Neuronal stem cell (in vitro differentiated cells): Measurements from ENCODE around the gene CCDC97.

ENCODE experiments used
- DNase-seq: peaks from one replicate; pipeline ENCODE4 v3.0.0-alpha.2; 2013; ENCODE audit warnings: low spot score
- H2AFZ ChIP-seq: one replicate; pipeline ENCODE4 v1.6.1; 2013; ENCODE audit warnings: mild to moderate bottlenecking, low read length, inconsistent platforms
- H2AK5ac ChIP-seq: 2 replicates; pipeline ENCODE4 v1.6.1; 2013; ENCODE audit warnings: low read depth, mild to moderate bottlenecking, inconsistent platforms, low read length, moderate library complexity, mixed read lengths
- H2BK120ac ChIP-seq: 2 replicates; pipeline ENCODE4 v1.6.1; 2013; ENCODE audit warnings: low read depth, mild to moderate bottlenecking, inconsistent platforms, low read length, moderate library complexity, mixed read lengths
- H2BK12ac ChIP-seq: one replicate; pipeline ENCODE4 v1.6.1; 2013; ENCODE audit warnings: low read length, inconsistent platforms
- H2BK15ac ChIP-seq: 2 replicates; pipeline ENCODE4 v1.6.1; 2013; ENCODE audit warnings: mild to moderate bottlenecking, low read length, inconsistent platforms, mixed read lengths
- H2BK5ac ChIP-seq: one replicate; pipeline ENCODE4 v1.6.1; 2013; ENCODE audit warnings: inconsistent platforms, mild to moderate bottlenecking, low read length, moderate library complexity
- H3K14ac ChIP-seq: one replicate; pipeline ENCODE4 v1.6.1; 2013; ENCODE audit warnings: low read length, inconsistent platforms
- H3K18ac ChIP-seq: 2 replicates; pipeline ENCODE4 v1.6.1; 2013; ENCODE audit warnings: low read length, inconsistent platforms
- H3K23ac ChIP-seq: 2 replicates; pipeline ENCODE4 v1.6.1; 2013; ENCODE audit warnings: low read depth, mild to moderate bottlenecking, mixed read lengths, low read length, inconsistent platforms; ENCODE audit not compliant: poor library complexity
- H3K27ac ChIP-seq: replicated peaks from 3 replicates; pipeline ENCODE4 v1.5.1; 2013; ENCODE audit warnings: low read length, inconsistent platforms
- H3K27me3 ChIP-seq, 3 experiments: 2 replicates each; pipeline ENCODE4 v1.6.1; 2013; ENCODE audit warnings: low read length in 3 of 3, mild to moderate bottlenecking in 2 of 3, inconsistent platforms in 1 of 3, low read depth in 1 of 3, mixed read lengths in 1 of 3, moderate library complexity in 1 of 3; ENCODE audit not compliant: control insufficient read depth in 3 of 3, insufficient read depth in 3 of 3
- H3K36me3 ChIP-seq, 2 donors: replicated peaks in 1 of 2; 2 replicates each; pipeline ENCODE4 v1.6.1; 2013; ENCODE audit warnings: low read length in 2 of 2; ENCODE audit not compliant: control insufficient read depth in 2 of 2, insufficient read depth in 2 of 2
- H3K4ac ChIP-seq: 2 replicates; pipeline ENCODE4 v1.6.1; 2013; ENCODE audit warnings: inconsistent platforms, mild to moderate bottlenecking, low read length, moderate library complexity
- H3K4me1 ChIP-seq, 2 donors: 1 replicate in 1 of 2; 2 replicates in 1 of 2; pipeline ENCODE4 v1.6.1; 2013; ENCODE audit warnings: low read length in 2 of 2, low read depth in 1 of 2; ENCODE audit not compliant: control insufficient read depth in 2 of 2, insufficient read depth in 1 of 2
- H3K4me2 ChIP-seq: one replicate; pipeline ENCODE4 v1.6.1; 2013; ENCODE audit warnings: mild to moderate bottlenecking, low read length, inconsistent platforms; ENCODE audit not compliant: insufficient read depth, poor library complexity, severe bottlenecking
- H3K4me3 ChIP-seq, 2 donors: 2 replicates each; pipeline ENCODE4 v1.5.1; 2013; ENCODE audit warnings: low read length in 2 of 2, mild to moderate bottlenecking in 2 of 2, inconsistent platforms in 1 of 2, moderate library complexity in 1 of 2
- H3K79me1 ChIP-seq: one replicate; pipeline ENCODE4 v1.6.1; 2013; ENCODE audit warnings: low read depth, mild to moderate bottlenecking, inconsistent platforms, low read length, moderate library complexity
- H3K9ac ChIP-seq: one replicate; pipeline ENCODE4 v1.6.1; 2013; ENCODE audit warnings: mild to moderate bottlenecking, low read depth, low read length, inconsistent platforms; ENCODE audit not compliant: poor library complexity
- H3K9me3 ChIP-seq, 2 donors: replicated peaks in 1 of 2; 2 replicates each; pipeline versions ENCODE3 to v1.6.1; 2013; ENCODE audit warnings: low read length in 2 of 2, mild to moderate bottlenecking in 2 of 2, inconsistent platforms in 1 of 2, low read depth in 1 of 2, mixed read lengths in 1 of 2, moderate library complexity in 1 of 2; ENCODE audit not compliant: control insufficient read depth in 2 of 2, insufficient read depth in 1 of 2
- H4K8ac ChIP-seq: one replicate; pipeline ENCODE4 v1.6.1; 2013; ENCODE audit warnings: low read depth, mild to moderate bottlenecking, inconsistent platforms, low read length, moderate library complexity
- H4K91ac ChIP-seq: one replicate; pipeline ENCODE4 v1.6.1; 2013; ENCODE audit warnings: low read length, low read depth, mild to moderate bottlenecking, inconsistent platforms; ENCODE audit not compliant: poor library complexity
- WGBS, 2 donors: extraction: QIAGEN DNeasy Blood & Tissue Kit; methylation state at CpG; one replicate each; pipeline ENCODE4 v1.1.7; 2013; ENCODE audit warnings: missing lambda C conversion rate in 2 of 2, mixed read lengths in 1 of 2; ENCODE audit not compliant: insufficient read length in 2 of 2, insufficient replicate concordance in 1 of 2; ENCODE audit errors: extremely low coverage in 2 of 2; 5-methylcytosine and 5-hydroxymethylcytosine counted together

Gene CCDC97

DNA sequence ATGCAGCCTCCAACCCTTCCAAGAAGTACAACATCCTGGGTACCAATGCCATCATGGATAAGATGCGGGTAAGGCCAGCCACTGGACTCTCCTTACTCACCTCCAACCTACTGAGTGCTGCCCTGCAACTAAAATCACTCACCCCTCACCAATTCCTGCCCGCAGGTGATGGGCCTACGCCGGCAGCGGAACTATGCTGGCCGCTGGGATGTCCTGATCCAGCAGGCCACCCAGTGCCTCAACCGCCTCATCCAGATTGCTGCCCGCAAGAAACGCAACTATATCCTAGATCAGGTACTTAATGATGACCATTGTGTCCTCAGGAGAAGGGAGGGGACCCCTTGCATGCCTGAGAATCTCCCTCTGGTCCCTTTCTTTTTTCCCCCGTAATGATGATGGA is 15.6 kb upstream of the CCDC97 start:
- no peak for DNase-seq
- H3K4me3 ChIP-seq: no peak overlapping the region
- H3K4me1 ChIP-seq: peaks cover 0 to 4% of the 10 kb centered on the region in 2 donors
- no peak overlapping the region for H2AFZ ChIP-seq
- H4K91ac ChIP-seq: no peak overlapping the region
- no peak overlapping the region for H2BK5ac ChIP-seq
- no peak overlapping the region for H3K9ac ChIP-seq
- no peak overlapping the region for H3K14ac ChIP-seq
- H2BK120ac ChIP-seq: no peak overlapping the region
- no peak overlapping the region for H2BK15ac ChIP-seq
- no peak overlapping the region for H3K23ac ChIP-seq
- H3K27ac ChIP-seq: no peak overlapping the region
- H3K4me2 ChIP-seq: no peak overlapping the region
- WGBS, 2 donors: no CpG with 5 or more reads among the region's 10 CpGs
- H3K9me3 ChIP-seq: no peaks in the 10 kb centered on the region
- H3K79me1 ChIP-seq: peaks cover 1% of the 10 kb centered on the region
- no peak overlapping the region for H2AK5ac ChIP-seq
- no peak overlapping the region for H3K18ac ChIP-seq
- no peak overlapping the region for H4K8ac ChIP-seq
- H3K4ac ChIP-seq: no peak overlapping the region
- peaks cover 81 to 99% of the 10 kb centered on the region in 2 donors for H3K36me3 ChIP-seq
- no peaks in the 10 kb centered on the region for H3K27me3 ChIP-seq
- H2BK12ac ChIP-seq: no peak overlapping the region

DNA sequence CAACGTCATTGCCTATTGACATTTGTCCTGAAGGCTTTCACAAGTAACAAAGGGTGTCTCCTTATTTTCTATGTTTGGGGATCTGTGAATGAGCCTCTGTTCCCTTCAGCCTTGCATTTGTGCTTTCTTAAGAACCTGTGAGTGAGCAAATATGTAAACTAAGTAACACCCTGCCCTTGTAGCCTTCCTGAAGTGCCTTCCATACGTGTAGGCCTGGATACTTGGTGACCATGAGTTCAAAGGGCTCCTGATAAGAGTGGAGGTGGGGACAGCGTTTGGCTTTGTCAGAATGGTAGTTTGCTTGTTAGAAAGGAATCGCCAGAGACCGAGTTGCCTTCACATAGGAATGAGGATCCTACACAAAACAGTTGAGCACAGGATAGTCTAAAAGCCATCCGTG is 14.5 kb upstream of the CCDC97 start:
- no CpG with 5 or more reads among the region's 6 CpGs for WGBS, 2 donors
- no peak overlapping the region for H4K91ac ChIP-seq
- H2BK5ac ChIP-seq: no peak overlapping the region
- H3K23ac ChIP-seq: no peak overlapping the region
- H3K9ac ChIP-seq: no peak overlapping the region
- H3K9me3 ChIP-seq: no peaks in the 10 kb centered on the region
- no peak overlapping the region for H3K4ac ChIP-seq
- H3K18ac ChIP-seq: no peak overlapping the region
- no peak overlapping the region for H2BK120ac ChIP-seq
- H3K27ac ChIP-seq: no peak overlapping the region
- H3K27me3 ChIP-seq: no peaks in the 10 kb centered on the region
- no peak overlapping the region for H2AFZ ChIP-seq
- H3K79me1 ChIP-seq: peaks cover 1% of the 10 kb centered on the region
- H3K4me1 ChIP-seq: peaks cover 0 to 4% of the 10 kb centered on the region in 2 donors
- no peak overlapping the region for H2BK15ac ChIP-seq
- no peak for DNase-seq
- no peak overlapping the region for H4K8ac ChIP-seq
- peaks cover 85 to 99% of the 10 kb centered on the region in 2 donors for H3K36me3 ChIP-seq
- no peak overlapping the region for H2AK5ac ChIP-seq
- H2BK12ac ChIP-seq: no peak overlapping the region
- H3K4me2 ChIP-seq: no peak overlapping the region
- no peak overlapping the region for H3K14ac ChIP-seq
- H3K4me3 ChIP-seq: no peak overlapping the region

DNA sequence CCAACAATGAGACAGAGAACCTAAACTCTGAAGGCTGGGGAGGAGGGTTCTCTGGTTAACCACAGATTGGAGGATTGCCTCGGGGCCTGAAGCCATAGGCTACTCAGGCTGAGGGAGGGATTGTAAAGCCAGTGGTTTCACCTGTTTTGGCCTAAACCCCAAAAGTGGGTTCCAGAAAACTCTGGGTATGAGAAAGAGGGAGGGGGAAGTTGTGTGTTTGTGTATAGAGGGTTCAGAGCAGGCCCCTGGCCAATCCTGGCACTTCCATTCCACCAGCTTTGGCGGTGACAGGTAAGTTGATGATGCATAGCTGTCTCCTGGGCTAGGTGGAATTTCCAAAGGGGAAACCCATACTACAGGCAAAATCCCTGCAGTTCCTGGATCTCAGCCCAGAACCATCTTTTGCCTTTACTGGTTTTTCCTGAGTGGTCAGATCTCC is 13.5 kb upstream of the CCDC97 start:
- peaks cover 0 to 4% of the 10 kb centered on the region in 2 donors for H3K4me1 ChIP-seq
- no peak overlapping the region for H3K14ac ChIP-seq
- no peaks in the 10 kb centered on the region for H3K27me3 ChIP-seq
- no CpG with 5 or more reads among the region's 2 CpGs for WGBS, 2 donors
- no peak overlapping the region for H3K9ac ChIP-seq
- no peak overlapping the region for H2BK5ac ChIP-seq
- no peak overlapping the region for H4K8ac ChIP-seq
- no peak overlapping the region for H2AFZ ChIP-seq
- H2BK12ac ChIP-seq: no peak overlapping the region
- peaks cover 85 to 100% of the 10 kb centered on the region in 2 donors for H3K36me3 ChIP-seq
- H3K27ac ChIP-seq: no peak overlapping the region
- H4K91ac ChIP-seq: no peak overlapping the region
- peaks cover 1% of the 10 kb centered on the region for H3K79me1 ChIP-seq
- H2BK120ac ChIP-seq: no peak overlapping the region
- H2AK5ac ChIP-seq: no peak overlapping the region
- H3K18ac ChIP-seq: no peak overlapping the region
- H3K4me3 ChIP-seq: no peak overlapping the region
- no peak overlapping the region for H3K23ac ChIP-seq
- DNase-seq: no peak
- no peak overlapping the region for H3K4ac ChIP-seq
- H3K4me2 ChIP-seq: no peak overlapping the region
- no peak overlapping the region for H2BK15ac ChIP-seq
- H3K9me3 ChIP-seq: no peaks in the 10 kb centered on the region

DNA sequence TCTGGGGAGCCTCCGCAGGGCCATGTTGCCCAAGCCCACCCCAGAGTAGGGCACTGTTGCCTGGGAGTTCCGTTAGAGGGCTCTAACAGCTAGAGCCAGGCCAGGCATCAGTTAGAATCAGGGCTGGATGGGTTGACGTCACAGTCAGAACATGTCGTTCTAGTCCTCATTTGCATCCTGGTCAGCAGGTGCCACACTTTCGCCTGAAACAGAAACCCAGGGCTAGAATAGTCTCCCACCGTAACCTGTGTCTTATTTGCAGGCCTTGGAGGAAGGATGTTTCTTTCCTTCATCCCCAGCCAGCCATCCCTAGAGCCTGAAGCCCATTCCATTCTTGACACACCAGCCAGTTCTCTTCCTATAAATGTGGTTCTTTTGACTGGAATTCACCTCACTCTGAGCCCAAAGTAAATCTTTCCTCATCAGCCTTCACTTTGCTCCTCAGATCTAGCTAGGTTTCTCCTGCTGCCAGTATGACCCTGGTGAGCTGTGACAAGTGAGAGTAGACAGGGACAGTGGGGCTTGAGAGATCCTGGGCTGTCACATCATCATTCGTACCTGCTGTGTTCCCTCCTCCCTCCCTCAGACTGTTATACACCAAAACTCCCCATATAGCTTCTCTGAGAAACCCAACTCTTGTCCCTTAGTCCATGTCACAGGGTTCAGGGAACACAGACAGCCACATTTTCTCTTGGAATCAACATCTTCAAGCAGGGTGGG is 12.2 kb upstream of the CCDC97 start:
- H2AK5ac ChIP-seq: no peak overlapping the region
- H2BK15ac ChIP-seq: no peak overlapping the region
- H3K36me3 ChIP-seq: peaks cover 84 to 100% of the 10 kb centered on the region in 2 donors
- no peak overlapping the region for H4K8ac ChIP-seq
- no peaks in the 10 kb centered on the region for H3K27me3 ChIP-seq
- no peak overlapping the region for H3K4ac ChIP-seq
- WGBS, 2 donors: no CpG with 5 or more reads among the region's 7 CpGs
- no peak for DNase-seq
- H2AFZ ChIP-seq: no peak overlapping the region
- no peak overlapping the region for H3K9ac ChIP-seq
- no peak overlapping the region for H3K14ac ChIP-seq
- no peak overlapping the region for H3K23ac ChIP-seq
- H2BK12ac ChIP-seq: no peak overlapping the region
- no peak overlapping the region for H2BK120ac ChIP-seq
- no peaks in the 10 kb centered on the region for H3K9me3 ChIP-seq
- H3K4me2 ChIP-seq: no peak overlapping the region
- no peak overlapping the region for H3K18ac ChIP-seq
- H3K4me1 ChIP-seq: peaks cover 0 to 4% of the 10 kb centered on the region in 2 donors
- H3K4me3 ChIP-seq: no peak overlapping the region
- H2BK5ac ChIP-seq: no peak overlapping the region
- H3K79me1 ChIP-seq: peaks cover 3% of the 10 kb centered on the region
- no peak overlapping the region for H4K91ac ChIP-seq
- no peak overlapping the region for H3K27ac ChIP-seq
